H1 (cell line): ENCODE results near the gene USP8. TPM values are rescaled to one million over a fixed set of nuclear protein-coding genes. Genes with fewer than 3 reads are reported as not detected.

Experiments used
- CTCF ChIA-PET: fragments of 300-600 bp; sonication (Branson Sonifier 250); formaldehyde crosslinking; loops from one replicate; lab custom pipeline; 2021; ENCODE audit not compliant: partially characterized antibody; lab: Charles Lee
- POLR2A ChIA-PET: fragments of 300-600 bp; sonication (Branson Sonifier 250); formaldehyde crosslinking; loops from one replicate; lab custom pipeline; 2021; ENCODE audit warnings: inconsistent platforms; ENCODE audit not compliant: partially characterized antibody; lab: Charles Lee
- DNase-seq, 2 experiments: peaks; one replicate each; pipeline versions ENCODE4 v3.0.0 to v3.0.0-alpha.2; 2010 to 2022; ENCODE audit warnings: low spot score in 2 of 2, low read depth in 1 of 2, mixed read lengths in 1 of 2
- FAIRE-seq: peaks from 2 replicates; lab custom pipeline; 2011; peaks lifted over from hg19 to GRCh38; lab: Jason Lieb, UNC
- H2AFZ ChIP-seq: 2 replicates; pipeline ENCODE4 v1.8.1; 2012; ENCODE audit warnings: low read length, inconsistent platforms
- H2AK5ac ChIP-seq: 2 replicates; pipeline ENCODE4 v1.6.1; 2013; ENCODE audit warnings: low read depth, low read length
- H2BK120ac ChIP-seq: replicated peaks from 2 replicates; pipeline ENCODE3; 2013; ENCODE audit warnings: low read depth, low read length, inconsistent platforms
- H2BK12ac ChIP-seq: 2 replicates; pipeline ENCODE4 v1.6.1; 2013; ENCODE audit warnings: low read depth, low read length
- H2BK15ac ChIP-seq: 2 replicates; pipeline ENCODE4 v1.6.1; 2013; ENCODE audit warnings: low read length
- H2BK20ac ChIP-seq: 2 replicates; pipeline ENCODE4 v1.6.1; 2013; ENCODE audit warnings: low read length
- H2BK5ac ChIP-seq: 2 replicates; pipeline ENCODE4 v1.6.1; 2013; ENCODE audit warnings: low read depth, low read length
- H3K14ac ChIP-seq: 2 replicates; pipeline ENCODE4 v1.6.1; 2013; ENCODE audit warnings: inconsistent platforms; ENCODE audit not compliant: insufficient read length
- H3K18ac ChIP-seq: 2 replicates; pipeline ENCODE4 v1.6.1; 2013; ENCODE audit warnings: low read length; ENCODE audit errors: extremely low read depth
- H3K23ac ChIP-seq: 2 replicates; pipeline ENCODE4 v1.6.1; 2013; ENCODE audit warnings: inconsistent platforms; ENCODE audit not compliant: insufficient read length
- H3K23me2 ChIP-seq: 2 replicates; pipeline ENCODE4 v1.6.1; 2013; ENCODE audit warnings: low read depth, low read length
- H3K27ac ChIP-seq: 2 replicates; pipeline ENCODE4 v1.6.1; 2011; ENCODE audit warnings: low read depth, low read length, inconsistent platforms
- H3K27me3 ChIP-seq, 4 experiments: replicated peaks in 1 of 4; 1 replicate in 1 of 4; 2 replicates in 3 of 4; pipeline versions ENCODE4 v1.6.1 to v1.8.1; 2011 to 2013; ENCODE audit warnings: low read length in 3 of 4, mild to moderate bottlenecking in 3 of 4, inconsistent platforms in 2 of 4, mixed read lengths in 2 of 4, moderate library complexity in 1 of 4; ENCODE audit not compliant: control insufficient read depth in 3 of 4, insufficient read depth in 3 of 4; ENCODE audit errors: extremely low read depth in 1 of 4
- H3K36me3 ChIP-seq, 4 experiments: 2 replicates each; pipeline versions ENCODE4 v1.6.1 to v1.8.1; 2011 to 2013; ENCODE audit warnings: mild to moderate bottlenecking in 4 of 4, low read length in 3 of 4, moderate library complexity in 2 of 4, control low read depth in 1 of 4, inconsistent platforms in 1 of 4; ENCODE audit not compliant: insufficient read depth in 4 of 4, control insufficient read depth in 2 of 4
- H3K4ac ChIP-seq: replicated peaks from 2 replicates; pipeline ENCODE3; 2013; ENCODE audit warnings: low read length, low read depth, mixed read lengths, inconsistent platforms; ENCODE audit not compliant: insufficient read length
- H3K4me1 ChIP-seq, 4 experiments: replicated peaks in 1 of 4; 1 replicate in 1 of 4; 2 replicates in 3 of 4; pipeline versions ENCODE4 v1.6.1 to v1.8.1; 2011 to 2013; ENCODE audit warnings: low read length in 3 of 4, inconsistent platforms in 2 of 4, mixed read lengths in 1 of 4; ENCODE audit not compliant: insufficient read depth in 4 of 4, control insufficient read depth in 3 of 4
- H3K4me2 ChIP-seq, 2 experiments: 2 replicates each; pipeline versions ENCODE4 v1.6.1 to v1.8.1; 2011 to 2013; ENCODE audit warnings: low read depth in 2 of 2, low read length in 2 of 2, control low read depth in 1 of 2, inconsistent platforms in 1 of 2, mild to moderate bottlenecking in 1 of 2; ENCODE audit not compliant: insufficient read depth in 1 of 2
- H3K4me3 ChIP-seq, 4 experiments: fragments of 200-600, 300-600 bp in 1 of 4; sonication (generic), shearing (Covaris generic), sonication (Bioruptor Twin) in 1 of 4; 2 replicates each; pipeline versions ENCODE4 v1.5.1 to v1.8.1; 2011 to 2016; ENCODE audit warnings: low read length in 4 of 4, low read depth in 3 of 4, control low read depth in 2 of 4, inconsistent platforms in 2 of 4, mild to moderate bottlenecking in 2 of 4, mixed read lengths in 1 of 4, moderate library complexity in 1 of 4; ENCODE audit not compliant: insufficient read depth in 2 of 4; ENCODE audit errors: extremely low read depth in 1 of 4
- H3K56ac ChIP-seq: replicated peaks from 2 replicates; pipeline ENCODE3; 2013; ENCODE audit warnings: low read depth, mild to moderate bottlenecking, mixed read lengths, low read length, inconsistent platforms; ENCODE audit not compliant: insufficient read length
- H3K79me1 ChIP-seq: 2 replicates; pipeline ENCODE4 v1.6.1; 2013; ENCODE audit warnings: low read depth, low read length, control low read depth
- H3K79me2 ChIP-seq, 2 experiments: 2 replicates each; pipeline versions ENCODE4 v1.6.1 to v1.8.1; 2012 to 2013; ENCODE audit warnings: low read length in 2 of 2, mild to moderate bottlenecking in 2 of 2, inconsistent platforms in 1 of 2; ENCODE audit not compliant: insufficient read depth in 2 of 2, control insufficient read depth in 1 of 2
- H3K9ac ChIP-seq, 4 experiments: replicated peaks in 1 of 4; 1 replicate in 1 of 4; 2 replicates in 3 of 4; pipeline versions ENCODE4 v1.6.1 to v1.8.1; 2011 to 2013; ENCODE audit warnings: low read depth in 3 of 4, low read length in 3 of 4, control low read depth in 2 of 4, mild to moderate bottlenecking in 2 of 4, moderate library complexity in 2 of 4, inconsistent platforms in 1 of 4; ENCODE audit errors: extremely low read depth in 1 of 4
- H3K9me3 ChIP-seq, 2 experiments: 2 replicates each; pipeline versions ENCODE4 v1.6.1 to v1.8.1; 2012 to 2013; ENCODE audit warnings: mild to moderate bottlenecking in 2 of 2, moderate library complexity in 2 of 2, control low read depth in 1 of 2, inconsistent platforms in 1 of 2, low read depth in 1 of 2, low read length in 1 of 2, mixed read lengths in 1 of 2; ENCODE audit not compliant: insufficient read depth in 2 of 2
- H4K20me1 ChIP-seq, 2 experiments: replicated peaks in 1 of 2; 2 replicates each; pipeline versions ENCODE3 to v1.8.1; 2011 to 2013; ENCODE audit warnings: inconsistent platforms in 2 of 2, low read length in 2 of 2, mild to moderate bottlenecking in 1 of 2; ENCODE audit not compliant: insufficient read depth in 2 of 2, control insufficient read depth in 1 of 2
- H4K5ac ChIP-seq: 2 replicates; pipeline ENCODE4 v1.6.1; 2013; ENCODE audit warnings: low read length, low read depth, mixed read lengths, inconsistent platforms; ENCODE audit not compliant: insufficient read length
- H4K8ac ChIP-seq: 2 replicates; pipeline ENCODE4 v1.8.0; 2013; ENCODE audit warnings: mild to moderate bottlenecking, moderate library complexity, low read length, inconsistent platforms; ENCODE audit not compliant: insufficient read depth; ENCODE audit errors: extremely low read depth
- H4K91ac ChIP-seq: replicated peaks from 2 replicates; pipeline ENCODE3; 2013; ENCODE audit warnings: low read length, mixed read lengths, inconsistent platforms; ENCODE audit not compliant: insufficient read length
- BRCA1 ChIP-seq: IDR thresholded peaks from 2 replicates; pipeline ENCODE4 v1.6.1; 2012; ENCODE audit warnings: low read depth, low read length, improper control_type of control experiment
- CEBPB ChIP-seq: IDR thresholded peaks from 2 replicates; pipeline ENCODE4 v1.6.1; 2012; ENCODE audit warnings: low read depth, low read length
- CTBP2 ChIP-seq: IDR thresholded peaks from 2 replicates; pipeline ENCODE4 v1.7.0; 2011; ENCODE audit warnings: borderline replicate concordance, mild to moderate bottlenecking, moderate library complexity, mixed read lengths, low read length; ENCODE audit not compliant: insufficient read depth, insufficient read length
- FOSL1 ChIP-seq: IDR thresholded peaks from 2 replicates; pipeline ENCODE4 v1.6.1; 2011; ENCODE audit warnings: mild to moderate bottlenecking, low read depth, low read length, moderate library complexity; ENCODE audit not compliant: insufficient read depth
- NRF1 ChIP-seq: IDR thresholded peaks from 2 replicates; pipeline ENCODE4 v1.6.1; 2011; ENCODE audit warnings: mild to moderate bottlenecking, low read depth, low read length, improper control_type of control experiment
- POLR2AphosphoS5 ChIP-seq: IDR thresholded peaks from 2 replicates; pipeline ENCODE4 v1.6.1; 2011; ENCODE audit warnings: low read depth, low read length
- POU5F1 ChIP-seq: IDR thresholded peaks from 2 replicates; pipeline ENCODE4 v1.6.1; 2011; ENCODE audit warnings: low read depth, mild to moderate bottlenecking, low read length, moderate library complexity
- RAD21 ChIP-seq, 2 experiments: IDR thresholded peaks in 1 of 2; conservative IDR thresholded peaks in 1 of 2; 2 replicates each; pipeline ENCODE4 v1.6.1; 2011; ENCODE audit warnings: low read depth in 2 of 2, low read length in 2 of 2, improper control_type of control experiment in 1 of 2, inconsistent platforms in 1 of 2, mild to moderate bottlenecking in 1 of 2, moderate library complexity in 1 of 2
- RFX5 ChIP-seq: IDR thresholded peaks from 2 replicates; pipeline ENCODE4 v1.6.1; 2011; ENCODE audit warnings: low read depth, low read length, improper control_type of control experiment, borderline replicate concordance
- TEAD4 ChIP-seq: IDR thresholded peaks from 2 replicates; pipeline ENCODE4 v1.6.1; 2012; ENCODE audit warnings: low read depth, low read length, inconsistent platforms, mixed read lengths
- WGBS, 2 experiments: shearing (Covaris generic) in 1 of 2; methylation state at CpG; one replicate each; pipeline versions ENCODE4 v1.1.6 to v1.1.7; 2013 to 2015; ENCODE audit warnings: low lambda C conversion rate in 2 of 2, mixed read lengths in 2 of 2, inconsistent platforms in 1 of 2, low coverage in 1 of 2, missing lambda C conversion rate in 1 of 2; ENCODE audit not compliant: insufficient replicate concordance in 2 of 2, insufficient coverage in 1 of 2, insufficient read length in 1 of 2; ENCODE audit errors: extremely low coverage in 1 of 2, missing lambda C conversion rate in 1 of 2; 5-methylcytosine and 5-hydroxymethylcytosine counted together
- polyA plus RNA-seq, 7 experiments: library from polyadenylated mRNA; depleted of rRNA in 3 of 7; stranded (reverse) in 5 of 7; unstranded in 2 of 7; fragments of >200 nt in 5 of 7; fragments of 200-250 nt in 2 of 7; gene quantifications; 1 replicate in 5 of 7; 2 replicates in 1 of 7; 4 replicates in 1 of 7; pipeline versions ENCODE4 v1.2.1 to v1.2.3, GENCODE V29; 2011 to 2013; ENCODE audit warnings: missing spikeins in 2 of 7, mixed read lengths in 2 of 7
- total RNA-seq: library from RNA; stranded (reverse); fragmentation: NEBNext Ultra II Directional; extraction: Animal tissue kit (Norgen Biotek cat#: 25700); gene quantifications from 2 replicates; pipeline ENCODE4 v1.2.1, GENCODE V29; 2021

USP8 gene
- total and polyA plus RNA-seq, 2 of the 8 experiments (the other 6 are each of a cell fraction or from before 2014, with no cell fraction given), result 19.9 to 66.2 TPM

DNA sequence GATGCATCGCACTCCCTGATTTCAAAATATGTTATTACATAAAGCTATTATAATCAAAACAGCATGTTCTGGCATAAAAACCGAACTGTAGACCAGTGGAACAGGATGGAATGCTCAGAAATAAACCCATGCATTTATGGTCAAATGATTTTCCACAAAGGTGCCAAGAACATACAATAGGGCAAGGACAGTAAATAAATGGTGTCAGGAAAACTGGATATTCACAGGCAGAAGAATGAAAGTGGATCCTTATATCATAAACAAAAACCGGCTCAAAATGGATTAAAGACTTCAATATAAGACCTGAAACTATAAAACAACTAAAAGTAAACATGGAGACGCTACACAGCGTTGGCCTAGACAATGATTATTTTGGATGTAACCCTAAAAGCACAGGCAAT is 99.6 kb downstream of the USP8 start:
- Histone ChIP-seq H3K23me2 (no peaks in the 10 kb centered on the region), H3K9me3 (no peaks in the 10 kb centered on the region)

More for the DNA sequence above, 99.6 kb downstream of the USP8 start:
- Histone ChIP-seq H2BK12ac (no peak overlapping the region), H3K9ac (no peak overlapping the region), H2BK15ac (no peak overlapping the region), H3K79me1 (no peaks in the 10 kb centered on the region), H3K4me1 (no peaks in the 10 kb centered on the region), H3K79me2 (no peaks in the 10 kb centered on the region), H4K5ac (no peak overlapping the region), H3K14ac (no peak overlapping the region), H4K8ac (no peak overlapping the region), H2BK5ac (no peak overlapping the region), H4K91ac (no peak overlapping the region), H3K56ac (no peak overlapping the region), H3K4ac (no peak overlapping the region), H3K18ac (no peak overlapping the region), H2AFZ (no peak overlapping the region), H2BK120ac (no peak overlapping the region), H4K20me1 (no peaks in the 10 kb centered on the region), H2BK20ac (no peak overlapping the region), H2AK5ac (no peak overlapping the region), H3K27me3 (no peaks in the 10 kb centered on the region), H3K4me2 (no peak overlapping the region), H3K27ac (no peak overlapping the region), H3K4me3 (no peak overlapping the region), H3K23ac (no peak overlapping the region), H3K36me3 (no peaks in the 10 kb centered on the region)
- POLR2A ChIA-PET, result no interaction called here
- TF ChIP-seq BRCA1 (no peak), RAD21 (IDR thresholded peaks at IDR 0.05 in 1 of 2, conservative IDR thresholded peaks at IDR 0.05 in 1 of 2; ENCODE audit: low read depth in 2 of 2, low read length in 2 of 2) (no peak), CTBP2 (no peak), POLR2AphosphoS5 (no peak), FOSL1 (no peak), CEBPB (no peak), TEAD4 (no peak), POU5F1 (no peak), NRF1 (no peak), RFX5 (no peak)
- no peak for DNase-seq
- CTCF ChIA-PET, result interaction anchor here (1.3 kb wide), 1 partner anchor 11 kb away, joined by 3 read pairs; no protein-coding TSS in a partner anchor
- 90% methylated on average over 5 of the region's 5 CpGs; no CpG with 5 or more reads in 1 of the 2 experiments for WGBS, 2 experiments
- no peak for FAIRE-seq
